ENCODE measurements around the gene IL1RN. TPM values are rescaled to one million over a fixed set of nuclear protein-coding genes. Genes with fewer than 3 reads are reported as not detected.

The IL1RN gene
- total and polyA plus RNA-seq, 10 of the 15 experiments (the other 5 are each of a cell fraction or from before 2014, with no cell fraction given): 0.04 TPM; not detected in 7

DNA sequence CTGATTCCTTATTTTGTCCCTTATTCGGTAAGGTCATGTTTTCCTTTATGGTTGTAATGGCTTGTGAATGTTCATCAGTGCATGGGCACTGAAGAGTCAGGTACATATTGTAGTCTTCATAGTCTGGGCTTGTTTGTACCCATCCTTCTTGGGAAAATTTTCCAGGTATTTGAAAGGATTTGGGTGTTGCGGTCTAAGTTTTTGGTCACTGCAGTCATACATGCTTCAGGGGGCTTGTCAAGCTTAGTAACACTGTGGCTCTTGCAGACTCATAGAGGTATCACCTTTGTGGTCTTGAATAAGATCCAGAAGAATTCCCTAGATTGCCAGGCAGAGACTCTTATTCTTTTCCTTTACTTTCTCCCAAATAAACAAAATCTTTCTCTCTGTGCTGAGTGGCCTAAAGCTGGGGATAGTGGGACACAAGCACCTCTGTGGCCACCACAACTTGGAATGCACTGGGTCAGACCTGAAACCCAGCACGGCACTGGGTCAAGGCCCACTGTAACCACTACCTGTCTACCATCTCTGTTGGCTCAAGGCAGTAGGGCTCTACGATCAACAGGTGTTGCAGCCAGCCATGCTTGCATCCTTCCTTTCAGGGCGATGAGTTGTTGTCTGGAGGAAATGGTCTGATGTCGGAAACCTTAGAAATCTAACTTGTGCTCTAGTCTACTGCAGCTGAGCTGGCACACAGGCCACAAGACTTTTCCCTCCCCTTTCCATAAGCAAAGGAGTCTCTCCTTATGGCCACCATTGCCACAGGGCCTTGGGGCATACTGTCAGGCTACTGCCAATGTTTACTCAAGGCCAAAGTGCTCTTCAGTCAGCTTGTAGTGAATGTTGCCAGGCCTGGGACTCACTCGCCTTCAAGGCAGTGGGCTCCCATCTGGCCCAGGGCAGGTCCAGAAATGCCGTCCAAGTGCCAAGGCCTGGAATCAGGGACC is 21.5 kb downstream of the IL1RN start (continued):
- TF ChIP-seq, protein P1, sequence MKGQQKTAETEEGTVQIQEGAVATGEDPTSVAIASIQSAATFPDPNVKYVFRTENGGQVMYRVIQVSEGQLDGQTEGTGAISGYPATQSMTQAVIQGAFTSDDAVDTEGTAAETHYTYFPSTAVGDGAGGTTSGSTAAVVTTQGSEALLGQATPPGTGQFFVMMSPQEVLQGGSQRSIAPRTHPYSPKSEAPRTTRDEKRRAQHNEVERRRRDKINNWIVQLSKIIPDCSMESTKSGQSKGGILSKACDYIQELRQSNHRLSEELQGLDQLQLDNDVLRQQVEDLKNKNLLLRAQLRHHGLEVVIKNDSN (IDR thresholded peaks at IDR 0.05; ENCODE audit: borderline replicate concordance, extremely low read length, insufficient read depth, low read depth, low read length): no peak
- TF ChIP-seq, protein P2, sequence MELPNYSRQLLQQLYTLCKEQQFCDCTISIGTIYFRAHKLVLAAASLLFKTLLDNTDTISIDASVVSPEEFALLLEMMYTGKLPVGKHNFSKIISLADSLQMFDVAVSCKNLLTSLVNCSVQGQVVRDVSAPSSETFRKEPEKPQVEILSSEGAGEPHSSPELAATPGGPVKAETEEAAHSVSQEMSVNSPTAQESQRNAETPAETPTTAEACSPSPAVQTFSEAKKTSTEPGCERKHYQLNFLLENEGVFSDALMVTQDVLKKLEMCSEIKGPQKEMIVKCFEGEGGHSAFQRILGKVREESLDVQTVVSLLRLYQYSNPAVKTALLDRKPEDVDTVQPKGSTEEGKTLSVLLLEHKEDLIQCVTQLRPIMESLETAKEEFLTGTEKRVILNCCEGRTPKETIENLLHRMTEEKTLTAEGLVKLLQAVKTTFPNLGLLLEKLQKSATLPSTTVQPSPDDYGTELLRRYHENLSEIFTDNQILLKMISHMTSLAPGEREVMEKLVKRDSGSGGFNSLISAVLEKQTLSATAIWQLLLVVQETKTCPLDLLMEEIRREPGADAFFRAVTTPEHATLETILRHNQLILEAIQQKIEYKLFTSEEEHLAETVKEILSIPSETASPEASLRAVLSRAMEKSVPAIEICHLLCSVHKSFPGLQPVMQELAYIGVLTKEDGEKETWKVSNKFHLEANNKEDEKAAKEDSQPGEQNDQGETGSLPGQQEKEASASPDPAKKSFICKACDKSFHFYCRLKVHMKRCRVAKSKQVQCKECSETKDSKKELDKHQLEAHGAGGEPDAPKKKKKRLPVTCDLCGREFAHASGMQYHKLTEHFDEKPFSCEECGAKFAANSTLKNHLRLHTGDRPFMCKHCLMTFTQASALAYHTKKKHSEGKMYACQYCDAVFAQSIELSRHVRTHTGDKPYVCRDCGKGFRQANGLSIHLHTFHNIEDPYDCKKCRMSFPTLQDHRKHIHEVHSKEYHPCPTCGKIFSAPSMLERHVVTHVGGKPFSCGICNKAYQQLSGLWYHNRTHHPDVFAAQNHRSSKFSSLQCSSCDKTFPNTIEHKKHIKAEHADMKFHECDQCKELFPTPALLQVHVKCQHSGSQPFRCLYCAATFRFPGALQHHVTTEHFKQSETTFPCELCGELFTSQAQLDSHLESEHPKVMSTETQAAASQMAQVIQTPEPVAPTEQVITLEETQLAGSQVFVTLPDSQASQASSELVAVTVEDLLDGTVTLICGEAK (IDR thresholded peaks at IDR 0.05; ENCODE audit: borderline replicate concordance): no peak
- TF ChIP-seq ZNF217 (IDR thresholded peaks at IDR 0.05): no peak
- no peak for TF ChIP-seq STAT3 (IDR thresholded peaks at IDR 0.05; ENCODE audit: low read depth, low read length)

Data from GM12878 (cell line).